CD4-positive, alpha-beta T cell treated with Interleukin-15 for 4 hours (primary cell): ENCODE data around the gene CLCN1.
"Not testable (repeated sequence)": the region's sequence is repeated elsewhere in the genome, so short reads cannot be mapped to it uniquely, and the experiment has no call there.

Source experiments
- DNase-seq: peaks from one replicate; pipeline ENCODE4 v3.0.0-alpha.2; 2020; ENCODE audit warnings: low spot score

CLCN1 gene

GRCh38 chr7:143387156-143387975 lies 71.5 kb downstream of the CLCN1 start:
- DNase-seq: no peak

GRCh38 chr7:143388051-143388450 lies 72.1 kb downstream of the CLCN1 start:
- no peak for DNase-seq

- DNase-seq: no peak
These were observed 72.7 kb downstream of the CLCN1 start for GRCh38 chr7:143388491-143389101.

GRCh38 chr7:143389316-143390103 lies 73.6 kb downstream of the CLCN1 start:
- DNase-seq: no peak

- DNase-seq: no peak
These were observed 74.3 kb downstream of the CLCN1 start for GRCh38 chr7:143390104-143390772.

GRCh38 chr7:143390773-143391317 lies 74.9 kb downstream of the CLCN1 start:
- DNase-seq: no peak

- DNase-seq: no peak
These were observed 75.8 kb downstream of the CLCN1 start for GRCh38 chr7:143391462-143392404.

GRCh38 chr7:143392427-143392826 lies 76.5 kb downstream of the CLCN1 start:
- not testable (repeated sequence) for DNase-seq

- no peak for DNase-seq
These were observed 77.0 kb downstream of the CLCN1 start for GRCh38 chr7:143392875-143393266.

GRCh38 chr7:143393267-143394041 lies 77.5 kb downstream of the CLCN1 start:
- DNase-seq: no peak

- DNase-seq: no peak
These were observed 78.2 kb downstream of the CLCN1 start for GRCh38 chr7:143394068-143394467.

- no peak for DNase-seq
These were observed 78.9 kb downstream of the CLCN1 start for GRCh38 chr7:143394777-143395176.

GRCh38 chr7:143395187-143396149 lies 79.6 kb downstream of the CLCN1 start:
- DNase-seq: no peak

GRCh38 chr7:143396182-143396581 lies 80.3 kb downstream of the CLCN1 start:
- DNase-seq: no peak

- no peak for DNase-seq
These were observed 81.0 kb downstream of the CLCN1 start for GRCh38 chr7:143396625-143397556.

GRCh38 chr7:143397710-143398530 lies 82.0 kb downstream of the CLCN1 start:
- no peak for DNase-seq

GRCh38 chr7:143398616-143399015 lies 82.7 kb downstream of the CLCN1 start:
- no peak for DNase-seq
